GM12892 (cell line): ENCODE data around the gene RBCK1.
A peak's percentile ranks its signal among the peaks of the same experiment; 100 is the strongest.

Experiments
- POLR2A ChIP-seq: IDR thresholded peaks from 2 replicates; pipeline ENCODE4 v1.6.1; 2011; ENCODE audit warnings: low read depth, low read length, control low read depth
- POLR2AphosphoS5 ChIP-seq: IDR thresholded peaks from 2 replicates; pipeline ENCODE4 v1.6.1; 2011; ENCODE audit warnings: low read depth, low read length, control low read depth
- TAF1 ChIP-seq: IDR thresholded peaks from 2 replicates; pipeline ENCODE4 v1.6.1; 2011; ENCODE audit warnings: low read depth, mild to moderate bottlenecking, control low read depth, low read length, borderline replicate concordance

GRCh38 chr20:408843-409696, 971 bp downstream of the RBCK1 start:
- TF ChIP-seq POLR2A (peak; percentile 44; the same call in 1 of the 2 replicates), POLR2AphosphoS5 (no peak; the same call in 1 of the 2 replicates), TAF1 (no peak)
